BE2C (cell line): Measurements from ENCODE around the gene DACT2. TPM values are rescaled to one million over a fixed set of nuclear protein-coding genes. Genes with fewer than 3 reads are reported as not detected.

ENCODE experiments used
- DNase-seq: peaks from one replicate; pipeline ENCODE4 v3.0.0-alpha.2; 2020
- H3K27me3 ChIP-seq: fragments of 250-450 bp; sonication (Bioruptor Pico); 2 replicates; pipeline ENCODE4 v1.5.1; 2020; ENCODE audit warnings: mild to moderate bottlenecking
- H3K36me3 ChIP-seq: fragments of 250-450 bp; sonication (Bioruptor Pico); 2 replicates; pipeline ENCODE4 v1.5.1; 2020; ENCODE audit warnings: mild to moderate bottlenecking
- H3K4me1 ChIP-seq: fragments of 250-450 bp; sonication (Bioruptor Pico); 2 replicates; pipeline ENCODE4 v1.5.1; 2020
- H3K4me3 ChIP-seq: 2 replicates; pipeline ENCODE4 v1.5.1; 2011; ENCODE audit warnings: low read depth, low read length
- H3K9me3 ChIP-seq: fragments of 250-450 bp; sonication (Bioruptor Pico); 2 replicates; pipeline ENCODE4 v1.5.1; 2020
- CTCF ChIP-seq: IDR thresholded peaks from 2 replicates; pipeline ENCODE4 v1.5.1; 2012; ENCODE audit warnings: mild to moderate bottlenecking, low read depth, low read length
- polyA plus RNA-seq: library from polyadenylated mRNA; unstranded; fragments of >200 nt; gene quantifications from one replicate; pipeline ENCODE4 v1.2.1, GENCODE V29; 2012; ENCODE audit warnings: low read depth, missing spikeins; ENCODE audit not compliant: insufficient read length, insufficient read depth

The DACT2 gene
- polyA plus RNA-seq, result 0.28 TPM

- DNase-seq, result no peak
- Histone ChIP-seq H3K4me3 (peak within 1 kb of the TSS; percentile 14; the same call in 1 of the 2 replicates), H3K36me3 (no peaks in the 10 kb centered on the region), H3K9me3 (no peaks in the 10 kb centered on the region; the same call in 1 of the 2 replicates), H3K27me3 (peaks cover 12% of the 10 kb centered on the region), H3K4me1 (no peaks in the 10 kb centered on the region)
- no peak for TF ChIP-seq CTCF
Observed at GRCh38 chr6:168319279-168320111, at the start of gene DACT2. Gene DACT2, minus strand, starts transcription at chr6:168319777. Its CDS starts 144 bp downstream, at chr6:168319633.

GRCh38 chr6:168368936-168369335 lies 49.4 kb upstream of the DACT2 start:
- Histone ChIP-seq H3K4me1 (no peaks in the 10 kb centered on the region), H3K27me3 (no peaks in the 10 kb centered on the region), H3K9me3 (no peaks in the 10 kb centered on the region), H3K4me3 (no peak overlapping the region), H3K36me3 (no peaks in the 10 kb centered on the region)
- DNase-seq, result no peak
- TF ChIP-seq CTCF, result no peak

GRCh38 chr6:168368066-168368820 lies 48.7 kb upstream of the DACT2 start:
- H3K4me3 ChIP-seq, result no peak overlapping the region
- no peak for TF ChIP-seq CTCF

GRCh38 chr6:168367285-168367751 lies 47.7 kb upstream of the DACT2 start:
- H3K4me1 ChIP-seq, result no peaks in the 10 kb centered on the region
- no peak overlapping the region for H3K4me3 ChIP-seq
- H3K27me3 ChIP-seq, result no peaks in the 10 kb centered on the region
- no peaks in the 10 kb centered on the region for H3K9me3 ChIP-seq
- TF ChIP-seq CTCF, result no peak
- H3K36me3 ChIP-seq, result no peaks in the 10 kb centered on the region
- no peak for DNase-seq

More at GRCh38 chr6:168368066-168368820, 48.7 kb upstream of the DACT2 start:
- DNase-seq, result no peak
- no peaks in the 10 kb centered on the region for H3K9me3 ChIP-seq
- no peaks in the 10 kb centered on the region for H3K36me3 ChIP-seq
- no peaks in the 10 kb centered on the region for H3K27me3 ChIP-seq
- no peaks in the 10 kb centered on the region for H3K4me1 ChIP-seq

- no peaks in the 10 kb centered on the region for H3K4me1 ChIP-seq
- no peaks in the 10 kb centered on the region for H3K9me3 ChIP-seq
- no peak for TF ChIP-seq CTCF
- no peaks in the 10 kb centered on the region for H3K36me3 ChIP-seq
- no peaks in the 10 kb centered on the region for H3K27me3 ChIP-seq
- H3K4me3 ChIP-seq, result no peak overlapping the region
- no peak for DNase-seq
Observed at GRCh38 chr6:168366473-168366872, 46.9 kb upstream of the DACT2 start.
